H1 (cell line): ENCODE measurements around the gene C9. TPM values are rescaled to one million over a fixed set of nuclear protein-coding genes. Genes with fewer than 3 reads are reported as not detected.

Experiments used
- CTCF ChIA-PET: fragments of 300-600 bp; sonication (Branson Sonifier 250); formaldehyde crosslinking; loops from one replicate; lab custom pipeline; 2021; ENCODE audit not compliant: partially characterized antibody; lab: Charles Lee
- POLR2A ChIA-PET: fragments of 300-600 bp; sonication (Branson Sonifier 250); formaldehyde crosslinking; loops from one replicate; lab custom pipeline; 2021; ENCODE audit warnings: inconsistent platforms; ENCODE audit not compliant: partially characterized antibody; lab: Charles Lee
- DNase-seq, 2 experiments: peaks; one replicate each; pipeline versions ENCODE4 v3.0.0 to v3.0.0-alpha.2; 2010 to 2022; ENCODE audit warnings: low spot score in 2 of 2, low read depth in 1 of 2, mixed read lengths in 1 of 2
- FAIRE-seq: peaks from 2 replicates; lab custom pipeline; 2011; peaks lifted over from hg19 to GRCh38; lab: Jason Lieb, UNC
- H2AFZ ChIP-seq: 2 replicates; pipeline ENCODE4 v1.8.1; 2012; ENCODE audit warnings: low read length, inconsistent platforms
- H2AK5ac ChIP-seq: 2 replicates; pipeline ENCODE4 v1.6.1; 2013; ENCODE audit warnings: low read depth, low read length
- H2BK120ac ChIP-seq: replicated peaks from 2 replicates; pipeline ENCODE3; 2013; ENCODE audit warnings: low read depth, low read length, inconsistent platforms
- H2BK12ac ChIP-seq: 2 replicates; pipeline ENCODE4 v1.6.1; 2013; ENCODE audit warnings: low read depth, low read length
- H2BK15ac ChIP-seq: 2 replicates; pipeline ENCODE4 v1.6.1; 2013; ENCODE audit warnings: low read length
- H2BK20ac ChIP-seq: 2 replicates; pipeline ENCODE4 v1.6.1; 2013; ENCODE audit warnings: low read length
- H2BK5ac ChIP-seq: 2 replicates; pipeline ENCODE4 v1.6.1; 2013; ENCODE audit warnings: low read depth, low read length
- H3K14ac ChIP-seq: 2 replicates; pipeline ENCODE4 v1.6.1; 2013; ENCODE audit warnings: inconsistent platforms; ENCODE audit not compliant: insufficient read length
- H3K18ac ChIP-seq: 2 replicates; pipeline ENCODE4 v1.6.1; 2013; ENCODE audit warnings: low read length; ENCODE audit errors: extremely low read depth
- H3K23ac ChIP-seq: 2 replicates; pipeline ENCODE4 v1.6.1; 2013; ENCODE audit warnings: inconsistent platforms; ENCODE audit not compliant: insufficient read length
- H3K23me2 ChIP-seq: 2 replicates; pipeline ENCODE4 v1.6.1; 2013; ENCODE audit warnings: low read depth, low read length
- H3K27ac ChIP-seq: 2 replicates; pipeline ENCODE4 v1.6.1; 2011; ENCODE audit warnings: low read depth, low read length, inconsistent platforms
- H3K27me3 ChIP-seq, 4 experiments: replicated peaks in 1 of 4; 1 replicate in 1 of 4; 2 replicates in 3 of 4; pipeline versions ENCODE4 v1.6.1 to v1.8.1; 2011 to 2013; ENCODE audit warnings: low read length in 3 of 4, mild to moderate bottlenecking in 3 of 4, inconsistent platforms in 2 of 4, mixed read lengths in 2 of 4, moderate library complexity in 1 of 4; ENCODE audit not compliant: control insufficient read depth in 3 of 4, insufficient read depth in 3 of 4; ENCODE audit errors: extremely low read depth in 1 of 4
- H3K36me3 ChIP-seq, 4 experiments: 2 replicates each; pipeline versions ENCODE4 v1.6.1 to v1.8.1; 2011 to 2013; ENCODE audit warnings: mild to moderate bottlenecking in 4 of 4, low read length in 3 of 4, moderate library complexity in 2 of 4, control low read depth in 1 of 4, inconsistent platforms in 1 of 4; ENCODE audit not compliant: insufficient read depth in 4 of 4, control insufficient read depth in 2 of 4
- H3K4ac ChIP-seq: replicated peaks from 2 replicates; pipeline ENCODE3; 2013; ENCODE audit warnings: low read length, low read depth, mixed read lengths, inconsistent platforms; ENCODE audit not compliant: insufficient read length
- H3K4me1 ChIP-seq, 4 experiments: replicated peaks in 1 of 4; 1 replicate in 1 of 4; 2 replicates in 3 of 4; pipeline versions ENCODE4 v1.6.1 to v1.8.1; 2011 to 2013; ENCODE audit warnings: low read length in 3 of 4, inconsistent platforms in 2 of 4, mixed read lengths in 1 of 4; ENCODE audit not compliant: insufficient read depth in 4 of 4, control insufficient read depth in 3 of 4
- H3K4me2 ChIP-seq, 2 experiments: 2 replicates each; pipeline versions ENCODE4 v1.6.1 to v1.8.1; 2011 to 2013; ENCODE audit warnings: low read depth in 2 of 2, low read length in 2 of 2, control low read depth in 1 of 2, inconsistent platforms in 1 of 2, mild to moderate bottlenecking in 1 of 2; ENCODE audit not compliant: insufficient read depth in 1 of 2
- H3K4me3 ChIP-seq, 4 experiments: fragments of 200-600, 300-600 bp in 1 of 4; sonication (generic), shearing (Covaris generic), sonication (Bioruptor Twin) in 1 of 4; 2 replicates each; pipeline versions ENCODE4 v1.5.1 to v1.8.1; 2011 to 2016; ENCODE audit warnings: low read length in 4 of 4, low read depth in 3 of 4, control low read depth in 2 of 4, inconsistent platforms in 2 of 4, mild to moderate bottlenecking in 2 of 4, mixed read lengths in 1 of 4, moderate library complexity in 1 of 4; ENCODE audit not compliant: insufficient read depth in 2 of 4; ENCODE audit errors: extremely low read depth in 1 of 4
- H3K56ac ChIP-seq: replicated peaks from 2 replicates; pipeline ENCODE3; 2013; ENCODE audit warnings: low read depth, mild to moderate bottlenecking, mixed read lengths, low read length, inconsistent platforms; ENCODE audit not compliant: insufficient read length
- H3K79me1 ChIP-seq: 2 replicates; pipeline ENCODE4 v1.6.1; 2013; ENCODE audit warnings: low read depth, low read length, control low read depth
- H3K79me2 ChIP-seq, 2 experiments: 2 replicates each; pipeline versions ENCODE4 v1.6.1 to v1.8.1; 2012 to 2013; ENCODE audit warnings: low read length in 2 of 2, mild to moderate bottlenecking in 2 of 2, inconsistent platforms in 1 of 2; ENCODE audit not compliant: insufficient read depth in 2 of 2, control insufficient read depth in 1 of 2
- H3K9ac ChIP-seq, 4 experiments: replicated peaks in 1 of 4; 1 replicate in 1 of 4; 2 replicates in 3 of 4; pipeline versions ENCODE4 v1.6.1 to v1.8.1; 2011 to 2013; ENCODE audit warnings: low read depth in 3 of 4, low read length in 3 of 4, control low read depth in 2 of 4, mild to moderate bottlenecking in 2 of 4, moderate library complexity in 2 of 4, inconsistent platforms in 1 of 4; ENCODE audit errors: extremely low read depth in 1 of 4
- H3K9me3 ChIP-seq, 2 experiments: 2 replicates each; pipeline versions ENCODE4 v1.6.1 to v1.8.1; 2012 to 2013; ENCODE audit warnings: mild to moderate bottlenecking in 2 of 2, moderate library complexity in 2 of 2, control low read depth in 1 of 2, inconsistent platforms in 1 of 2, low read depth in 1 of 2, low read length in 1 of 2, mixed read lengths in 1 of 2; ENCODE audit not compliant: insufficient read depth in 2 of 2
- H4K20me1 ChIP-seq, 2 experiments: replicated peaks in 1 of 2; 2 replicates each; pipeline versions ENCODE3 to v1.8.1; 2011 to 2013; ENCODE audit warnings: inconsistent platforms in 2 of 2, low read length in 2 of 2, mild to moderate bottlenecking in 1 of 2; ENCODE audit not compliant: insufficient read depth in 2 of 2, control insufficient read depth in 1 of 2
- H4K5ac ChIP-seq: 2 replicates; pipeline ENCODE4 v1.6.1; 2013; ENCODE audit warnings: low read length, low read depth, mixed read lengths, inconsistent platforms; ENCODE audit not compliant: insufficient read length
- H4K8ac ChIP-seq: 2 replicates; pipeline ENCODE4 v1.8.0; 2013; ENCODE audit warnings: mild to moderate bottlenecking, moderate library complexity, low read length, inconsistent platforms; ENCODE audit not compliant: insufficient read depth; ENCODE audit errors: extremely low read depth
- H4K91ac ChIP-seq: replicated peaks from 2 replicates; pipeline ENCODE3; 2013; ENCODE audit warnings: low read length, mixed read lengths, inconsistent platforms; ENCODE audit not compliant: insufficient read length
- ATF2 ChIP-seq: IDR thresholded peaks from 2 replicates; pipeline ENCODE4 v1.6.1; 2012; ENCODE audit warnings: low read length, inconsistent platforms
- EGR1 ChIP-seq: IDR thresholded peaks from 2 replicates; pipeline ENCODE4 v1.6.1; 2011; ENCODE audit warnings: low read depth, low read length, borderline replicate concordance
- GTF2F1 ChIP-seq: IDR thresholded peaks from 2 replicates; pipeline ENCODE4 v1.6.1; 2012; ENCODE audit warnings: low read depth, low read length, improper control_type of control experiment, borderline replicate concordance
- PHF8 ChIP-seq: fragments of 200-600 bp; sonication (generic); conservative IDR thresholded peaks from 2 replicates; pipeline ENCODE4 v1.7.1; 2012; ENCODE audit warnings: low read depth, mild to moderate bottlenecking, inconsistent platforms, low read length, moderate library complexity
- RAD21 ChIP-seq, 2 experiments: IDR thresholded peaks in 1 of 2; conservative IDR thresholded peaks in 1 of 2; 2 replicates each; pipeline ENCODE4 v1.6.1; 2011; ENCODE audit warnings: low read depth in 2 of 2, low read length in 2 of 2, improper control_type of control experiment in 1 of 2, inconsistent platforms in 1 of 2, mild to moderate bottlenecking in 1 of 2, moderate library complexity in 1 of 2
- RFX5 ChIP-seq: IDR thresholded peaks from 2 replicates; pipeline ENCODE4 v1.6.1; 2011; ENCODE audit warnings: low read depth, low read length, improper control_type of control experiment, borderline replicate concordance
- SAP30 ChIP-seq: fragments of 300-600 bp; sonication (generic); IDR thresholded peaks from 2 replicates; pipeline ENCODE4 v1.7.1; 2012; ENCODE audit warnings: low read length, moderate library complexity, mild to moderate bottlenecking, inconsistent platforms; ENCODE audit not compliant: insufficient read depth, insufficient replicate concordance
- SRF ChIP-seq: IDR thresholded peaks from 2 replicates; pipeline ENCODE4 v1.6.1; 2011; ENCODE audit warnings: mild to moderate bottlenecking, low read depth, low read length, moderate library complexity
- YY1 ChIP-seq: IDR thresholded peaks from 2 replicates; pipeline ENCODE4 v1.6.1; 2011; ENCODE audit warnings: low read depth, mild to moderate bottlenecking, low read length
- polyA plus RNA-seq, 7 experiments: library from polyadenylated mRNA; depleted of rRNA in 3 of 7; stranded (reverse) in 5 of 7; unstranded in 2 of 7; fragments of >200 nt in 5 of 7; fragments of 200-250 nt in 2 of 7; gene quantifications; 1 replicate in 5 of 7; 2 replicates in 1 of 7; 4 replicates in 1 of 7; pipeline versions ENCODE4 v1.2.1 to v1.2.3, GENCODE V29; 2011 to 2013; ENCODE audit warnings: missing spikeins in 2 of 7, mixed read lengths in 2 of 7
- total RNA-seq: library from RNA; stranded (reverse); fragmentation: NEBNext Ultra II Directional; extraction: Animal tissue kit (Norgen Biotek cat#: 25700); gene quantifications from 2 replicates; pipeline ENCODE4 v1.2.1, GENCODE V29; 2021
- TF ChIP-seq, protein P1 (sequence below): IDR thresholded peaks from 2 replicates; pipeline ENCODE4 v1.6.1; 2011; ENCODE audit warnings: low read length, improper control_type of control experiment

Gene C9
- total and polyA plus RNA-seq, 2 of the 8 experiments (the other 6 are each of a cell fraction or from before 2014, with no cell fraction given): not detected

- H3K4ac ChIP-seq: no peak overlapping the region
- H2BK20ac ChIP-seq: no peak overlapping the region
- H3K4me3 ChIP-seq: no peak overlapping the region
- no peak overlapping the region for H3K4me2 ChIP-seq
- H3K27me3 ChIP-seq: no peaks in the 10 kb centered on the region
- TF ChIP-seq SRF: no peak
- no peak for TF ChIP-seq RFX5
- TF ChIP-seq, protein P1, sequence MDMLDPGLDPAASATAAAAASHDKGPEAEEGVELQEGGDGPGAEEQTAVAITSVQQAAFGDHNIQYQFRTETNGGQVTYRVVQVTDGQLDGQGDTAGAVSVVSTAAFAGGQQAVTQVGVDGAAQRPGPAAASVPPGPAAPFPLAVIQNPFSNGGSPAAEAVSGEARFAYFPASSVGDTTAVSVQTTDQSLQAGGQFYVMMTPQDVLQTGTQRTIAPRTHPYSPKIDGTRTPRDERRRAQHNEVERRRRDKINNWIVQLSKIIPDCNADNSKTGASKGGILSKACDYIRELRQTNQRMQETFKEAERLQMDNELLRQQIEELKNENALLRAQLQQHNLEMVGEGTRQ: no peak
- TF ChIP-seq SAP30: no peak
- TF ChIP-seq ATF2: no peak
- TF ChIP-seq GTF2F1: no peak
- no peak for TF ChIP-seq PHF8
- TF ChIP-seq YY1: no peak
- no peak for TF ChIP-seq RAD21 (IDR thresholded peaks at IDR 0.05 in 1 of 2, conservative IDR thresholded peaks at IDR 0.05 in 1 of 2; ENCODE audit: low read depth in 2 of 2, low read length in 2 of 2)
- no peak for TF ChIP-seq EGR1
- H2BK15ac ChIP-seq: no peak overlapping the region
- DNase-seq (no peak), FAIRE-seq (no peak)
- H4K20me1 ChIP-seq: no peaks in the 10 kb centered on the region
- no peaks in the 10 kb centered on the region for H3K4me1 ChIP-seq
- no peak overlapping the region for H3K27ac ChIP-seq
- no peak overlapping the region for H3K9ac ChIP-seq
- H4K91ac ChIP-seq: no peak overlapping the region
- ChIA-PET POLR2A (no interaction called here), CTCF (interaction anchor here (2.1 kb wide), 1 partner anchor 43 kb away, joined by 7 read pairs; no protein-coding TSS in a partner anchor)
- H3K23ac ChIP-seq: no peak overlapping the region
- H2AK5ac ChIP-seq: no peak overlapping the region
- no peak overlapping the region for H2BK12ac ChIP-seq
- no peak overlapping the region for H2AFZ ChIP-seq
- H3K23me2 ChIP-seq: no peaks in the 10 kb centered on the region
- H3K79me1 ChIP-seq: no peaks in the 10 kb centered on the region
- no peak overlapping the region for H2BK120ac ChIP-seq
- no peak overlapping the region for H4K5ac ChIP-seq
- no peaks in the 10 kb centered on the region for H3K9me3 ChIP-seq
- no peak overlapping the region for H2BK5ac ChIP-seq
- no peak overlapping the region for H3K56ac ChIP-seq
- no peak overlapping the region for H3K18ac ChIP-seq
- no peaks in the 10 kb centered on the region for H3K36me3 ChIP-seq
- H3K79me2 ChIP-seq: no peaks in the 10 kb centered on the region
- H4K8ac ChIP-seq: no peak overlapping the region
- no peak overlapping the region for H3K14ac ChIP-seq
Measured at GRCh38 chr5:39260095-39260494, 104.2 kb downstream of the C9 start.
